Measurements from ENCODE around the gene INSIG2. TPM values are rescaled to one million over a fixed set of nuclear protein-coding genes. Genes with fewer than 3 reads are reported as not detected.

Gene INSIG2
- total RNA-seq, 1 donor from 2014 or later = 13.0 TPM

- Histone ChIP-seq H3K27me3 (ENCODE audit: control insufficient read depth in 3 of 3, insufficient read depth in 3 of 3, low read length in 3 of 3) (peaks cover 0 to 3% (median 2%) of the 10 kb centered on the region in 3 donors), H3K9me3 (ENCODE audit: control insufficient read depth in 3 of 3, low read length in 3 of 3) (no peaks in the 10 kb centered on the region), H3K4me3 (ENCODE audit: low read length in 3 of 3) (no peak overlapping the region), H3K9ac (ENCODE audit: low read depth in 1 of 3, low read length in 3 of 3) (no peak overlapping the region), H3K36me3 (ENCODE audit: control insufficient read depth in 3 of 3, insufficient read depth in 3 of 3, low read length in 3 of 3) (no peaks in the 10 kb centered on the region), H3K4me1 (ENCODE audit: control insufficient read depth in 3 of 3, insufficient read depth in 3 of 3, low read length in 3 of 3) (no peaks in the 10 kb centered on the region), H3K27ac (ENCODE audit: low read depth, low read length) (no peak overlapping the region)
Measured at GRCh38 chr2:118049816-118050140, 38.5 kb upstream of the INSIG2 start.

- Histone ChIP-seq H3K9ac (ENCODE audit: low read depth in 1 of 3, low read length in 3 of 3) (no peak overlapping the region), H3K4me1 (ENCODE audit: control insufficient read depth in 3 of 3, insufficient read depth in 3 of 3, low read length in 3 of 3) (no peaks in the 10 kb centered on the region), H3K36me3 (ENCODE audit: control insufficient read depth in 3 of 3, insufficient read depth in 3 of 3, low read length in 3 of 3) (no peaks in the 10 kb centered on the region), H3K27me3 (ENCODE audit: control insufficient read depth in 3 of 3, insufficient read depth in 3 of 3, low read length in 3 of 3) (peaks cover 0 to 3% (median 2%) of the 10 kb centered on the region in 3 donors), H3K27ac (ENCODE audit: low read depth, low read length) (no peak overlapping the region), H3K4me3 (ENCODE audit: low read length in 3 of 3) (no peak overlapping the region), H3K9me3 (ENCODE audit: control insufficient read depth in 3 of 3, low read length in 3 of 3) (no peaks in the 10 kb centered on the region)
Measured at GRCh38 chr2:118050386-118050785, 37.9 kb upstream of the INSIG2 start.

- no peaks in the 10 kb centered on the region for H3K9me3 ChIP-seq (ENCODE audit: control insufficient read depth in 3 of 3, low read length in 3 of 3)
- H3K4me3 ChIP-seq (ENCODE audit: low read length in 3 of 3) = no peak overlapping the region
- H3K27ac ChIP-seq (ENCODE audit: low read depth, low read length) = no peak overlapping the region
- H3K9ac ChIP-seq (ENCODE audit: low read depth in 1 of 3, low read length in 3 of 3) = no peak overlapping the region
- no peaks in the 10 kb centered on the region for H3K4me1 ChIP-seq (ENCODE audit: control insufficient read depth in 3 of 3, insufficient read depth in 3 of 3, low read length in 3 of 3)
- peaks cover 0 to 3% (median 2%) of the 10 kb centered on the region in 3 donors for H3K27me3 ChIP-seq (ENCODE audit: control insufficient read depth in 3 of 3, insufficient read depth in 3 of 3, low read length in 3 of 3)
- no peaks in the 10 kb centered on the region for H3K36me3 ChIP-seq (ENCODE audit: control insufficient read depth in 3 of 3, insufficient read depth in 3 of 3, low read length in 3 of 3)
Measured at GRCh38 chr2:118050974-118051373, 37.3 kb upstream of the INSIG2 start.

- H3K9me3 ChIP-seq (ENCODE audit: control insufficient read depth in 3 of 3, low read length in 3 of 3) = no peaks in the 10 kb centered on the region
- H3K4me3 ChIP-seq (ENCODE audit: low read length in 3 of 3) = no peak overlapping the region
- H3K36me3 ChIP-seq (ENCODE audit: control insufficient read depth in 3 of 3, insufficient read depth in 3 of 3, low read length in 3 of 3) = no peaks in the 10 kb centered on the region
- H3K27me3 ChIP-seq (ENCODE audit: control insufficient read depth in 3 of 3, insufficient read depth in 3 of 3, low read length in 3 of 3) = peaks cover 0 to 3% (median 2%) of the 10 kb centered on the region in 3 donors
- no peak overlapping the region for H3K9ac ChIP-seq (ENCODE audit: low read depth in 1 of 3, low read length in 3 of 3)
- no peak overlapping the region for H3K27ac ChIP-seq (ENCODE audit: low read depth, low read length)
- no peaks in the 10 kb centered on the region for H3K4me1 ChIP-seq (ENCODE audit: control insufficient read depth in 3 of 3, insufficient read depth in 3 of 3, low read length in 3 of 3)
Measured at GRCh38 chr2:118051826-118052358, 36.4 kb upstream of the INSIG2 start.

- peaks cover 0 to 3% (median 2%) of the 10 kb centered on the region in 3 donors for H3K27me3 ChIP-seq (ENCODE audit: control insufficient read depth in 3 of 3, insufficient read depth in 3 of 3, low read length in 3 of 3)
- no peaks in the 10 kb centered on the region for H3K4me1 ChIP-seq (ENCODE audit: control insufficient read depth in 3 of 3, insufficient read depth in 3 of 3, low read length in 3 of 3)
- H3K4me3 ChIP-seq (ENCODE audit: low read length in 3 of 3) = no peak overlapping the region
- H3K9me3 ChIP-seq (ENCODE audit: control insufficient read depth in 3 of 3, low read length in 3 of 3) = no peaks in the 10 kb centered on the region
- no peaks in the 10 kb centered on the region for H3K36me3 ChIP-seq (ENCODE audit: control insufficient read depth in 3 of 3, insufficient read depth in 3 of 3, low read length in 3 of 3)
- H3K27ac ChIP-seq (ENCODE audit: low read depth, low read length) = no peak overlapping the region
- H3K9ac ChIP-seq (ENCODE audit: low read depth in 1 of 3, low read length in 3 of 3) = no peak overlapping the region
Measured at GRCh38 chr2:118052474-118052873, 35.8 kb upstream of the INSIG2 start.

GRCh38 chr2:118053681-118054080 is 34.6 kb upstream of the INSIG2 start:
- Histone ChIP-seq H3K27ac (ENCODE audit: low read depth, low read length) (no peak overlapping the region), H3K27me3 (ENCODE audit: control insufficient read depth in 3 of 3, insufficient read depth in 3 of 3, low read length in 3 of 3) (peaks cover 0 to 3% (median 2%) of the 10 kb centered on the region in 3 donors), H3K4me3 (ENCODE audit: low read length in 3 of 3) (no peak overlapping the region), H3K36me3 (ENCODE audit: control insufficient read depth in 3 of 3, insufficient read depth in 3 of 3, low read length in 3 of 3) (no peaks in the 10 kb centered on the region), H3K9me3 (ENCODE audit: control insufficient read depth in 3 of 3, low read length in 3 of 3) (no peaks in the 10 kb centered on the region), H3K9ac (ENCODE audit: low read depth in 1 of 3, low read length in 3 of 3) (no peak overlapping the region), H3K4me1 (ENCODE audit: control insufficient read depth in 3 of 3, insufficient read depth in 3 of 3, low read length in 3 of 3) (no peaks in the 10 kb centered on the region)

GRCh38 chr2:118054213-118055008 is 33.9 kb upstream of the INSIG2 start:
- Histone ChIP-seq H3K9ac (ENCODE audit: low read depth in 1 of 3, low read length in 3 of 3) (no peak overlapping the region), H3K4me1 (ENCODE audit: control insufficient read depth in 3 of 3, insufficient read depth in 3 of 3, low read length in 3 of 3) (no peaks in the 10 kb centered on the region), H3K4me3 (ENCODE audit: low read length in 3 of 3) (no peak overlapping the region), H3K27ac (ENCODE audit: low read depth, low read length) (no peak overlapping the region), H3K9me3 (ENCODE audit: control insufficient read depth in 3 of 3, low read length in 3 of 3) (no peaks in the 10 kb centered on the region), H3K36me3 (ENCODE audit: control insufficient read depth in 3 of 3, insufficient read depth in 3 of 3, low read length in 3 of 3) (no peaks in the 10 kb centered on the region), H3K27me3 (ENCODE audit: control insufficient read depth in 3 of 3, insufficient read depth in 3 of 3, low read length in 3 of 3) (peaks cover 0 to 3% (median 2%) of the 10 kb centered on the region in 3 donors)

- no peaks in the 10 kb centered on the region for H3K9me3 ChIP-seq (ENCODE audit: control insufficient read depth in 3 of 3, low read length in 3 of 3)
- H3K9ac ChIP-seq (ENCODE audit: low read depth in 1 of 3, low read length in 3 of 3) = no peak overlapping the region
- no peak overlapping the region for H3K4me3 ChIP-seq (ENCODE audit: low read length in 3 of 3)
- no peaks in the 10 kb centered on the region for H3K36me3 ChIP-seq (ENCODE audit: control insufficient read depth in 3 of 3, insufficient read depth in 3 of 3, low read length in 3 of 3)
- peaks cover 0 to 2% (median 0%) of the 10 kb centered on the region in 3 donors for H3K27me3 ChIP-seq (ENCODE audit: control insufficient read depth in 3 of 3, insufficient read depth in 3 of 3, low read length in 3 of 3)
- H3K4me1 ChIP-seq (ENCODE audit: control insufficient read depth in 3 of 3, insufficient read depth in 3 of 3, low read length in 3 of 3) = peaks cover 0 to 4% (median 0%) of the 10 kb centered on the region in 3 donors
- H3K27ac ChIP-seq (ENCODE audit: low read depth, low read length) = no peak overlapping the region
Measured at GRCh38 chr2:118055512-118056164, 32.6 kb upstream of the INSIG2 start.

- Histone ChIP-seq H3K36me3 (ENCODE audit: control insufficient read depth in 3 of 3, insufficient read depth in 3 of 3, low read length in 3 of 3) (no peaks in the 10 kb centered on the region), H3K27me3 (ENCODE audit: control insufficient read depth in 3 of 3, insufficient read depth in 3 of 3, low read length in 3 of 3) (peaks cover 0 to 2% (median 0%) of the 10 kb centered on the region in 3 donors)
Measured at GRCh38 chr2:118056165-118056534, 32.1 kb upstream of the INSIG2 start.

GRCh38 chr2:118056801-118057200 is 31.5 kb upstream of the INSIG2 start:
- Histone ChIP-seq H3K4me1 (ENCODE audit: control insufficient read depth in 3 of 3, insufficient read depth in 3 of 3, low read length in 3 of 3) (peaks cover 0 to 5% (median 0%) of the 10 kb centered on the region in 3 donors), H3K27me3 (ENCODE audit: control insufficient read depth in 3 of 3, insufficient read depth in 3 of 3, low read length in 3 of 3) (peaks cover 0 to 2% (median 0%) of the 10 kb centered on the region in 3 donors), H3K27ac (ENCODE audit: low read depth, low read length) (no peak overlapping the region), H3K4me3 (ENCODE audit: low read length in 3 of 3) (no peak overlapping the region), H3K9ac (ENCODE audit: low read depth in 1 of 3, low read length in 3 of 3) (no peak overlapping the region), H3K9me3 (ENCODE audit: control insufficient read depth in 3 of 3, low read length in 3 of 3) (no peaks in the 10 kb centered on the region), H3K36me3 (ENCODE audit: control insufficient read depth in 3 of 3, insufficient read depth in 3 of 3, low read length in 3 of 3) (no peaks in the 10 kb centered on the region)

More at GRCh38 chr2:118056165-118056534, 32.1 kb upstream of the INSIG2 start:
- Histone ChIP-seq H3K9me3 (ENCODE audit: control insufficient read depth in 3 of 3, low read length in 3 of 3) (no peaks in the 10 kb centered on the region), H3K27ac (ENCODE audit: low read depth, low read length) (no peak overlapping the region), H3K9ac (ENCODE audit: low read depth in 1 of 3, low read length in 3 of 3) (no peak overlapping the region), H3K4me3 (ENCODE audit: low read length in 3 of 3) (no peak overlapping the region), H3K4me1 (ENCODE audit: control insufficient read depth in 3 of 3, insufficient read depth in 3 of 3, low read length in 3 of 3) (peaks cover 0 to 5% (median 0%) of the 10 kb centered on the region in 3 donors)

Data from skeletal muscle tissue (tissue), 4 donors.